ENCODE results near the gene TBX15.

GRCh38 chr1:118978914-118979701, 9.0 kb downstream of the TBX15 start:
- TF ChIP-seq POU2F2 (IDR thresholded peaks at IDR 0.05; ENCODE audit: low read depth, low read length) = no peak
- no peak for TF ChIP-seq POLR2A (IDR thresholded peaks at IDR 0.05; ENCODE audit: low read depth, low read length)
- TF ChIP-seq POLR2AphosphoS5 (IDR thresholded peaks at IDR 0.05; ENCODE audit: low read depth, low read length) = no peak
- no peak for TF ChIP-seq SPI1 (IDR thresholded peaks at IDR 0.05; ENCODE audit: low read depth, low read length)

All from GM12891 (cell line).